Neural cell (in vitro differentiated cells): ENCODE results near the gene DDX27. TPM values are rescaled to one million over a fixed set of nuclear protein-coding genes. Genes with fewer than 3 reads are reported as not detected.

Experiments used
- H2AFZ ChIP-seq: fragments of 200-600, 300-800 bp; sonication (generic), shearing (Covaris generic); 2 replicates; pipeline ENCODE4 v1.6.0; 2014; ENCODE audit warnings: low read depth, mild to moderate bottlenecking, antibody characterized with exemption, low read length, moderate library complexity
- H3F3A ChIP-seq: fragments of 200-600 bp; shearing (Covaris generic); 2 replicates; pipeline ENCODE4 v1.6.1; 2016; ENCODE audit warnings: mild to moderate bottlenecking, moderate library complexity, mixed read lengths, antibody characterized with exemption, low read length; ENCODE audit not compliant: insufficient read depth, poor library complexity, severe bottlenecking
- H3K27ac ChIP-seq: fragments of 200-600, 300-800 bp; sonication (generic), shearing (Covaris generic); 2 replicates; pipeline ENCODE4 v1.5.1; 2014; ENCODE audit warnings: mild to moderate bottlenecking, low read length, moderate library complexity
- H3K27me3 ChIP-seq: fragments of 300-800, 200-600 bp; sonication (generic), shearing (Covaris generic); 2 replicates; pipeline ENCODE4 v1.6.0; 2014; ENCODE audit warnings: mild to moderate bottlenecking, low read depth, low read length, moderate library complexity; ENCODE audit not compliant: insufficient read depth
- H3K36me3 ChIP-seq: fragments of 300-800, 200-600 bp; sonication (generic), shearing (Covaris generic); 2 replicates; pipeline ENCODE4 v1.5.1; 2014; ENCODE audit warnings: mild to moderate bottlenecking, antibody characterized with exemption, low read length, moderate library complexity; ENCODE audit not compliant: insufficient read depth
- H3K4me2 ChIP-seq: fragments of 300-800, 200-600 bp; sonication (generic), shearing (Covaris generic); 2 replicates; pipeline ENCODE4 v1.6.0; 2014; ENCODE audit warnings: mild to moderate bottlenecking, low read length
- H3K4me3 ChIP-seq: fragments of 300-800, 200-600 bp; sonication (generic), shearing (Covaris generic); 2 replicates; pipeline ENCODE4 v1.5.1; 2014; ENCODE audit warnings: mild to moderate bottlenecking, low read length, moderate library complexity
- H3K79me2 ChIP-seq: fragments of 200-600 bp; shearing (Covaris generic); replicated peaks from 2 replicates; pipeline ENCODE4 v1.6.0; 2014; ENCODE audit warnings: mild to moderate bottlenecking, low read length, moderate library complexity; ENCODE audit not compliant: insufficient read depth
- H3K9ac ChIP-seq: fragments of 300-800, 200-600 bp; sonication (generic), shearing (Covaris generic); 2 replicates; pipeline ENCODE4 v1.6.1; 2016; ENCODE audit warnings: mild to moderate bottlenecking, low read length, mixed read lengths
- H3K9me2 ChIP-seq: fragments of 200-600 bp; shearing (Covaris generic); 2 replicates; pipeline ENCODE4 v1.6.1; 2016; ENCODE audit warnings: mild to moderate bottlenecking, low read length, mixed read lengths; ENCODE audit not compliant: insufficient read depth
- H3K9me3 ChIP-seq: fragments of 200-600, 300-800 bp; sonication (generic), shearing (Covaris generic); 2 replicates; pipeline ENCODE4 v1.6.1; 2016; ENCODE audit warnings: mild to moderate bottlenecking, mixed run types, low read length, moderate library complexity, mixed read lengths
- H4K20me1 ChIP-seq: fragments of 200-600 bp; shearing (Covaris generic); 2 replicates; pipeline ENCODE4 v1.6.1; 2016; ENCODE audit warnings: mild to moderate bottlenecking, mixed run types; ENCODE audit not compliant: insufficient read depth
- CTCF ChIP-seq: fragments of 450-650 bp; IDR thresholded peaks from 2 replicates; pipeline ENCODE4 v1.5.1; 2014; ENCODE audit warnings: antibody characterized with exemption, mild to moderate bottlenecking, moderate library complexity; ENCODE audit not compliant: poor library complexity, severe bottlenecking
- EP300 ChIP-seq: fragments of 450-650 bp; conservative IDR thresholded peaks from 2 replicates; pipeline ENCODE4 v1.6.1; 2014; ENCODE audit warnings: antibody characterized with exemption, mild to moderate bottlenecking, moderate library complexity; ENCODE audit not compliant: poor library complexity, severe bottlenecking
- EZH2 ChIP-seq: fragments of 200-600, 300-800 bp; shearing (Covaris generic), sonication (generic); IDR thresholded peaks from 2 replicates; pipeline ENCODE4 v1.6.1; 2014; ENCODE audit warnings: antibody characterized with exemption, low read length, borderline replicate concordance, mild to moderate bottlenecking; ENCODE audit not compliant: insufficient read depth, poor library complexity, severe bottlenecking
- MXI1 ChIP-seq: fragments of 450-650 bp; conservative IDR thresholded peaks from 2 replicates; pipeline ENCODE4 v1.6.1; 2014; ENCODE audit warnings: antibody characterized with exemption, mild to moderate bottlenecking; ENCODE audit not compliant: poor library complexity, severe bottlenecking
- POLR2AphosphoS5 ChIP-seq: IDR thresholded peaks from 2 replicates; pipeline ENCODE4 v1.6.1; 2012
- RAD21 ChIP-seq: fragments of 450-650 bp; conservative IDR thresholded peaks from 2 replicates; pipeline ENCODE4 v1.6.1; 2014; ENCODE audit warnings: antibody characterized with exemption, mild to moderate bottlenecking, moderate library complexity
- SMC3 ChIP-seq: fragments of 450-650 bp; conservative IDR thresholded peaks from 2 replicates; pipeline ENCODE4 v1.6.1; 2014; ENCODE audit warnings: antibody characterized with exemption, mild to moderate bottlenecking, moderate library complexity; ENCODE audit not compliant: poor library complexity
- TAF1 ChIP-seq: IDR thresholded peaks from 2 replicates; pipeline ENCODE4 v1.6.1; 2012; ENCODE audit warnings: low read depth
- polyA plus RNA-seq: library from polyadenylated mRNA; depleted of rRNA; stranded (reverse); fragments of >200 nt; gene quantifications from 2 replicates; pipeline ENCODE4 v1.2.3, GENCODE V29; 2014
- TF ChIP-seq, protein P1 (sequence below): IDR thresholded peaks from 2 replicates; pipeline ENCODE4 v1.6.1; 2012; ENCODE audit warnings: borderline replicate concordance

DDX27 gene
- polyA plus RNA-seq, 1 donor from 2014 or later: 35.4 TPM

DNA sequence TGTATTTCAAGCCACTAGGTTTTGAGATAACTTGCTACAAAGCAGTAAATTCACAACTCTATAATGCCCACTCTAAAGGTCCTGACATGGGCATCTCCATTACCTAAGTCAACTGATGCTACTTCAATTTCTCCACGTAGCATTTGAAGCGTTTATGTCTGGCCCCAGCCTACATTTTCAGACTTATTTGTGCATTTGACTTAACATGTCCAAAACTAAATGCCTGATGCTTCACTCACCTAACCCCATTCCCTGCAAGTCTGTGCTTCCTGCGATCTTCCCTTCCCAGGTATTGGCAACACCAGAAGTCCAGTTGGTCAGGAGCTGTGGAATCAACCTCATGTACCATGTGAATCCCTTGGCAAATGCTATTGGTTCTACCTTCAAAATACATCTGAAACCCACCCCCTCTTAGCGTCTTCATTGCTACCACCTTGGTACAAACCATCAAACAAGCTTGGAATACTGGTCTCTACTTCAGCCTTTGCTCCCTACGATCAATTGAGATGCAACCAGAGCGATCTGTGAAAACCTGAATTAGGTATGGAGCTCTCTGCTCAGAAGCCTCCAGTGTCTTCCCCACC lies 71.5 kb downstream of the DDX27 start:
- Histone ChIP-seq H3K27me3 (no peaks in the 10 kb centered on the region), H3K4me3 (no peak overlapping the region), H3K4me2 (no peak overlapping the region), H3K36me3 (peaks cover 39% of the 10 kb centered on the region), H4K20me1 (peaks cover 2% of the 10 kb centered on the region), H3K9ac (no peak overlapping the region), H3F3A (no peaks in the 10 kb centered on the region), H3K79me2 (peaks cover 12% of the 10 kb centered on the region), H3K27ac (no peak overlapping the region), H3K9me3 (no peaks in the 10 kb centered on the region), H3K9me2 (no peaks in the 10 kb centered on the region), H2AFZ (no peak overlapping the region)
- TF ChIP-seq EZH2 (no peak), MXI1 (no peak), POLR2AphosphoS5 (no peak), SMC3 (no peak), EP300 (no peak), RAD21 (no peak), TAF1 (no peak), CTCF (no peak)
- TF ChIP-seq, protein P1, sequence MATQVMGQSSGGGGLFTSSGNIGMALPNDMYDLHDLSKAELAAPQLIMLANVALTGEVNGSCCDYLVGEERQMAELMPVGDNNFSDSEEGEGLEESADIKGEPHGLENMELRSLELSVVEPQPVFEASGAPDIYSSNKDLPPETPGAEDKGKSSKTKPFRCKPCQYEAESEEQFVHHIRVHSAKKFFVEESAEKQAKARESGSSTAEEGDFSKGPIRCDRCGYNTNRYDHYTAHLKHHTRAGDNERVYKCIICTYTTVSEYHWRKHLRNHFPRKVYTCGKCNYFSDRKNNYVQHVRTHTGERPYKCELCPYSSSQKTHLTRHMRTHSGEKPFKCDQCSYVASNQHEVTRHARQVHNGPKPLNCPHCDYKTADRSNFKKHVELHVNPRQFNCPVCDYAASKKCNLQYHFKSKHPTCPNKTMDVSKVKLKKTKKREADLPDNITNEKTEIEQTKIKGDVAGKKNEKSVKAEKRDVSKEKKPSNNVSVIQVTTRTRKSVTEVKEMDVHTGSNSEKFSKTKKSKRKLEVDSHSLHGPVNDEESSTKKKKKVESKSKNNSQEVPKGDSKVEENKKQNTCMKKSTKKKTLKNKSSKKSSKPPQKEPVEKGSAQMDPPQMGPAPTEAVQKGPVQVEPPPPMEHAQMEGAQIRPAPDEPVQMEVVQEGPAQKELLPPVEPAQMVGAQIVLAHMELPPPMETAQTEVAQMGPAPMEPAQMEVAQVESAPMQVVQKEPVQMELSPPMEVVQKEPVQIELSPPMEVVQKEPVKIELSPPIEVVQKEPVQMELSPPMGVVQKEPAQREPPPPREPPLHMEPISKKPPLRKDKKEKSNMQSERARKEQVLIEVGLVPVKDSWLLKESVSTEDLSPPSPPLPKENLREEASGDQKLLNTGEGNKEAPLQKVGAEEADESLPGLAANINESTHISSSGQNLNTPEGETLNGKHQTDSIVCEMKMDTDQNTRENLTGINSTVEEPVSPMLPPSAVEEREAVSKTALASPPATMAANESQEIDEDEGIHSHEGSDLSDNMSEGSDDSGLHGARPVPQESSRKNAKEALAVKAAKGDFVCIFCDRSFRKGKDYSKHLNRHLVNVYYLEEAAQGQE: no peak

- no peaks in the 10 kb centered on the region for H3F3A ChIP-seq
- H3K4me3 ChIP-seq: no peak overlapping the region
- H3K4me2 ChIP-seq: no peak overlapping the region
- H3K36me3 ChIP-seq: peaks cover 37% of the 10 kb centered on the region
- H4K20me1 ChIP-seq: no peaks in the 10 kb centered on the region
- TF ChIP-seq POLR2AphosphoS5 (no peak), SMC3 (no peak), RAD21 (no peak), MXI1 (no peak), CTCF (no peak), EZH2 (no peak), TAF1 (no peak), EP300 (no peak)
- TF ChIP-seq, protein P1: no peak
- no peaks in the 10 kb centered on the region for H3K9me3 ChIP-seq
- no peaks in the 10 kb centered on the region for H3K27me3 ChIP-seq
- H3K79me2 ChIP-seq: peaks cover 7% of the 10 kb centered on the region
- no peak overlapping the region for H3K9ac ChIP-seq
- no peak overlapping the region for H2AFZ ChIP-seq
- H3K27ac ChIP-seq: no peak overlapping the region
- no peaks in the 10 kb centered on the region for H3K9me2 ChIP-seq
These were observed 72.0 kb downstream of the DDX27 start for GRCh38 chr20:49291200-49291599.
